ENCODE results near the gene DNAH10. TPM values are rescaled to one million over a fixed set of nuclear protein-coding genes. Genes with fewer than 3 reads are reported as not detected.

DNAH10 gene
- total and polyA plus RNA-seq, 2 experiments from 2014 or later, result 0.22 to 0.60 TPM

Small RNA genes lying within 50 kb of the gene (small RNA-seq; reads per million reads assigned to genes)
- gene AC068790.4 (not detected), gene AC068790.6 (not detected)

Other genes starting within 250 kb of the DNAH10 start
- gene RILPL1, start 228.6 kb upstream of the DNAH10 start, total RNA-seq, result 10.2 and 13.6 TPM in 2 replicates
- 17.5 and 21.6 TPM in 2 replicates for gene RILPL1, start 228.6 kb upstream of the DNAH10 start, polyA plus RNA-seq
- gene TMED2, start 177.7 kb upstream of the DNAH10 start, total RNA-seq, result 440 and 447 TPM in 2 replicates
- gene TMED2, start 177.7 kb upstream of the DNAH10 start, polyA plus RNA-seq, result 385 and 399 TPM in 2 replicates
- 13.9 and 23.0 TPM in 2 replicates for gene DDX55, start 160.2 kb upstream of the DNAH10 start, total RNA-seq
- gene DDX55, start 160.2 kb upstream of the DNAH10 start, polyA plus RNA-seq, result 17.9 and 21.7 TPM in 2 replicates
- 35.0 and 48.1 TPM in 2 replicates for gene EIF2B1, start 128.6 kb upstream of the DNAH10 start, total RNA-seq
- 33.2 and 43.8 TPM in 2 replicates for gene EIF2B1, start 128.6 kb upstream of the DNAH10 start, polyA plus RNA-seq
- gene GTF2H3, start 128.5 kb upstream of the DNAH10 start, total RNA-seq, result 27.4 and 45.6 TPM in 2 replicates
- gene GTF2H3, start 128.5 kb upstream of the DNAH10 start, polyA plus RNA-seq, result 9.0 and 13.5 TPM in 2 replicates
- 4.4 and 4.7 TPM in 2 replicates for gene TCTN2, start 91.2 kb upstream of the DNAH10 start, total RNA-seq
- 2.7 and 2.9 TPM in 2 replicates for gene TCTN2, start 91.2 kb upstream of the DNAH10 start, polyA plus RNA-seq
- 21.6 and 25.8 TPM in 2 replicates for gene ATP6V0A2, start 49.9 kb upstream of the DNAH10 start, total RNA-seq
- gene ATP6V0A2, start 49.9 kb upstream of the DNAH10 start, polyA plus RNA-seq, result 14.6 and 19.0 TPM in 2 replicates
- gene CCDC92, start 210.5 kb downstream of the DNAH10 start, total RNA-seq, result 12.8 and 16.9 TPM in 2 replicates
- gene CCDC92, start 210.5 kb downstream of the DNAH10 start, polyA plus RNA-seq, result 58.8 and 60.2 TPM in 2 replicates
- gene ZNF664, start 210.9 kb downstream of the DNAH10 start, total RNA-seq, result 63.9 and 80.4 TPM in 2 replicates
- gene ZNF664, start 210.9 kb downstream of the DNAH10 start, polyA plus RNA-seq, result 13.5 and 17.6 TPM in 2 replicates